Measurements from ENCODE around the gene LRRC74B.
A peak's percentile ranks its signal among the peaks of the same experiment; 100 is the strongest.
"Not testable (repeated sequence)": the region's sequence is repeated elsewhere in the genome, so short reads cannot be mapped to it uniquely, and the experiment has no call there.

The LRRC74B gene

DNA sequence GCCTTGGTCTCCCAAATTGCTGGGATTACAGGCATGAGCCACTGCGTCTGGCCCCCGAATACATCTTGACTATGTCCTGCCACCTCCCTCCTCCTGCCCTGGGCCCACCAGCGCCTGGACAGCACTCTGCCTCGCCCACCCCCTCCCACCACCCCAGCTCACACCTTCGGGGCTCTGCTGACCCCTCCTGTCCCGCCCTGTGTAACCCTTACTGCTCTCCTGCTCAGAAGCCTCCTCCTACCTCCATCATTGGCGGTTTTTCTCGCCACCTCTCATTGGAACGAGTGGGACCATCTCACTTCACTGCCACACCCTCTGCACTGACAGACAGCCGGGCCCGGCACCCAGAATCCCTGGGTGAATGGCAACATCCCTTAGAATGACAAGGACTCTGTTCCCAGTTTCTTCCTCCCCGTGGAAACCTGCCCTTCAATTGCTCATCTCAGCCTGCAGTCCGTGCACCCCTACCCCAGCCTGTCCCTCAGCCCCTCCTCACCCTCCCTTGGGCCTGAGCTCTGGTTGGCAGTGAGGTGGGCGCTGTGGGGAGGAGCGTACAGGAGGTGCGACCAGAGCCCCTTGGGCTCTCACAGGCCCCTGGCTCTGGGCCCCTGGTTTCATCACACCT, 32.2 kb downstream of the LRRC74B start:
- no peak for DNase-seq

DNA sequence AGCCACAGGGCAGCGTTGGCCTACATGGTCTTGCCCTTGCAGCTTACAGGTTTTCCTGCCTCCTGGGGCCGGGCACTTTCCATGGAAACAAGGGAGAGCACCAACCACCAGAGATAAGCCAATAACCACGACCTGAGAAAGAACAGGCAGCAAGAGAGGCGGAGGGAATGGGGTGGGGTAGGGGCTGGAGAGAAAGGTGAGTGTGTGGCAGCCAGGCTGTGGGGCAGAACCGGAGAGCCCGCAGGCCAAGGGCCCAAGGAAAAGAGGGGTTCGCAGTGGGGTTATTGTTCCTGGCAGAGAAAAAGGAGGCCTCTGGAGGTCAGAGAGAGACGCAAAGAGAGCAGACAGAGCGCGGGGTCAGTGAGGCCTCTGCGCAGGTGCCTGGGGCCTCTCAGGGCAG, 33.2 kb downstream of the LRRC74B start:
- no peak for DNase-seq

DNA sequence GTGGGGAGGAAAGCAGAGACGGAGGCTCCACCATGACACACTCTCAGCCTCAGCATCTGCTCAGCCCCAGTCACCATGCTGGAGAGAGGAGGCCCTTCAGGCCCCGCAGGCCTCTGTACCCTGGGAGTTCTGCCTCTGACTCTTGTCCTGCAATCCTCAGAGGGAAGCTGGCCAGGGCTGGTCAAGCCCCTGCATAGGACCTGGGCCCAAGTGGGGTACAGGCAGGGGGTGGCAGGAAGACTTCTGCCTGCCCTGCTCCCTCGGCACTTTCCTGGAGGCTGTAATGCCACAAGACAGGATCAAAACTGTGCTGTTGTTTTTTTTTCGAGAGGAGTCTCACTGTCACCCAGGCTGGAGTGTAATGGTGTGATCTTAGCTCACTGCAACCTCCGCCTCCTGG, 33.7 kb downstream of the LRRC74B start:
- DNase-seq, result no peak

DNA sequence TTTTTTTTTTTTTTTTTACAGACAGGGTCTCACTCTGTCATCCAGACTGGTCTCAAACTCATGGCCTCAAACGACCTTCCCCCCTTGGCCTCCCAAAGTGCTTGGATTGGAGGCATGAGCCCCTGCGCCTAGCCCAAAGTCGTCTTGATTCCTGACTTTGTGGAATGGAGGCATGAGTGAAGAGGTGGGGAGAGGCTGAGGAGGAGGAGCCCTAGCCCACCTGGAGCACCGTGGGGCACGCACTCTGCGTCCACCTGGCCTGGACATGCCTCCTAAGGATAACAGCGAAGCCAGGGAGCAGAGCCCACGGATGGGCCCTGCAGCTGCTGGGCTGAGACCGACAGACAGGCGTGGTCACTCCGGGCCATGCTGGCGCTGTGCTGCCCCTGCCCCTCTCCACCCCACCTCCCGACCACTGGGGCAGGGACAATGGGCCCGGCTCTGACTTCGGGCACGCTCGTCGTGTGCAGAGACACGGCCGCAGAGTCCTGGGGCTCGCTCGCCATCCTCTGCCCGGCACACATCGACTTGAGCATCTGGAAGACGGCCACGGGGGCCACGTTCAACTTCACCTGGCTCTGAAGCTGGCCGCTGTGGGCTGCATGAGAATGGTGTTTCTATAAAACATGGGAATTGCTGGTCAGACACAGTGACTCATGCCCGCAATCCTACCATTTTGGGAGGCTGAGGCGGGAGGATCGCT, 34.8 kb downstream of the LRRC74B start:
- no peak for DNase-seq

DNA sequence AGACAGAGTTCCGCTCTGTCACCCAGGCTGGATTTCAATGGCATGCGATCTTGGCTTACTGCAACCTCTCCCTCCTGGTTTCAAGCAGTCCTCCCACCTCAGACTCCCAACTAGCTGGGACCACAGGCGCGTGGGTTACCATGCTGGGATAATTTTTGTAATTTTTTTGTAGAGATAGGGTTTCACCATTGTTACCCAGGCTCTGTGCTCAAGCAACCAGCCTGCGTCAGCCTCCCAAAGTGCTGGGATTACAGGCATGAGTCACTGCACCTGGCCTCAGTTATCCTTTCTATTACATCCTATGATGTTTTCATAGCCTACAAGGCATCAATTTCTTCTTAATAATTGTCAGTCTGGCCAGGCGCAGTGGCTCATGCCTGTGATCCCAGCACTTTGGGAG, 36.5 kb downstream of the LRRC74B start:
- DNase-seq, result no peak

DNA sequence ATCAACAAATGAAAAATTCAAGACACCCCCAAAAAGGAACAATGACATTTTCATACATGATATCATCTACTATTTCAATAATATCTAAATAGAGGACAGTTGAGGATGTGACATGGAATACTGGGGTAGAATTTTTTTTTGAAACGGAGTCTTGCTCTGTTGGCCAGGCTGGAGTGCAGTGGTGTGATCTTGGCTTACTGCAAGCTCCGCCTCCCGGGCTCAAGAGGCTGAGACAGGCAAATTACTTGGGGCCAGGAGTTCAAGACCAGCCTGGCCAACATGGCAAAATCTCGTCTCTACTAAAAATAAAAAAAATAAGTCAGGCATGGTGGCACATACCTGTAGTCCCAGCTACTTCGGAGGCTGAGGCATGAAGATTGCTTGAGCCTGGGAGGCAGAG, 41.4 kb downstream of the LRRC74B start:
- DNase-seq, result no peak

DNA sequence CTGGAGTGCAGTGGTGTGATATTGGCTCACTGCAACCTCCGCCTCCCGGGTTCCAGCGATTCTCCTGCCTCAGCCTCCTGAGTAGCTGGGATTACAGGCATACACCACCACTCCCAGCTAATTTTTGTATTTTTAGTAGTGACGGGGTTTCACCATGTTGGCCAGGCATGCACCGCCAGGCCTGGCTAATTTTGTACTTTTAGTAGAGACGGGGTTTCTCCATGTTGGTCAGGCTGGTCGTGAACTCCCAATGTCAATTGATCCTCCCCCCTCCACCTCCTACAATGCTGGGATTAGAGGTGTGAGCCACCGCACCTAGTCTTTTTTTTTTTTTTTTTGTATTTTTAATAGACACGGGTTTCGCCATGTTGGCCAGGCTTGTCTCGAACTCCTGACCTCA, 42.2 kb downstream of the LRRC74B start:
- DNase-seq, result not testable (repeated sequence)

DNA sequence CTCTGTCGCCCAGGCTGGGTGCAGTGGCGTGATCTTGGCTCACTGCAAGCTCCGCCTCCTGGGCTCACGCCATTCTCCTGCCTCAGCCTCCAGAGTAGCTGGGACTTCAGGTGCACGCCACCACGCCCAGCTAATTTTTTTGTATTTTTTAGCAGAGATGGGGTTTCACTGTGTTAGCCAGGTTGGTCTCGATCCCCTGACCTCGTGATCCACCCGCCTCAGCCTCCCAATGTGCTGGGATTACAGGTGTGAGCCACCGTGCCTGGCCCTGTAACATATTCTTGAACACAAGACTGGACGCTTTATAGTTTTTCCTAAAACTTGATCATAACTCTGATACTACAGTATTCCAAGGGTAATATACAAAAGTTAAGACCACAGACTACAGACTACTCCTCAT, 45.5 kb downstream of the LRRC74B start:
- not testable (repeated sequence) for DNase-seq

DNA sequence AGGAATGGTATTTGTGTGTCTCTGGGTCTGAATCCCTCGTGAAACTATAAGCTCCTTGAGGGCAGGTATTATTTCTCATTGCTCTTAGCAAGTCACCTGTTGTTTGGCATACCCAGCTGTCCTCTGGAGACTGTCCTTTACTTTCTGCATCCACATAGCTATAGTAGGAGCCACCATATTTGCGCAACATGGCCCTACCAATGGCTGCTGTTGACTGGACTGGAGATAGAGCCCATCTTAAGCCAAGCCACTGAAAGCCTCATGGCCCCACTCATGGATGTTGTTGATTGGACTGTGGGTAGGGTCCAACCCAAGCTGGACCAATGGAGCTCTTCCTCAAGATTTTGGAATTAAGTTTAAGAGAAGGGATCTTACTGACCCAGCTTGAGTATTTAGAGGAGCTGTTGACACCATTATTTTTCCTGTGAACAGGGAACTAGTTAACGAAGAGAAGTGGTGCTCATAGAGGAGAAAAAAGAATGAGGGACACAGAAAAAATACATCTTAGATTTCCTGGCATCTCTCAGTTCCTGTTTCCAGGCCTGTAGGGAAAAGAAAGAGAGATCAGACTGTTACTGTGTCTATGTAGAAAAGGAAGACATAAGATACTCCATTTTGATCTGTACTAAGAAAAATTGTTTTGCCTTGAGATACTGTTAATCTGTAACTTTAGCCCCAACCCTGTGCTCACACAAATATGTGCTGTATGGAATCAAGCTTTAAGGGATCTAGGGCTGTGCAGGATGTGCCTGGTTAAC, 47.2 kb downstream of the LRRC74B start:
- DNase-seq, result no peak

DNA sequence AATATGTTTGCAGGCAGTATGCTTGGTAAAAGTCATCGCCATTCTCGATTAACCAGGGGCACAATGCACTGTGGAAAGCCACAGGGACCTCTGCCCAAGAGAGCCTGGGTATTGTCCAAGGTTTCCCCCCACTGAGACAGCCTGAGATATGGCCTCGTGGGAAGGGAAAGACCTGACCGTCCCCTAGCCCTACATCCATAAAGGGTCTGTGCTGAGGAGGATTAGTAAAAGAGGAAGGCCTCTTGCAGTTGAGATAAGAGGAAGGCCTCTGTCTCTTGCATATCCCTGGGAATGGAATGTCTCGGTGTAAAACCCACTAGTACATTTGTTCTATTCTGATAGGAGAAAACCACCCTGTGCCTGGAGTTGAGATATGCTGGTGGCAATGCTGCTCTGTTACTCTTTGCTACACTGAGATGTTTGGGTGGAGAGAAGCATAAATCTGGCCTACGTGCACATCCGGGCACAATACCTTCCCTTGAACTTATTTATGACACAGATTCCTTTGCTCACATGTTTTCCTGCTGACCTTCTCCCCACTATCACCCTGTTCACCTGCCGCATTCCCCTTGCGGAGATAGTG, 47.9 kb downstream of the LRRC74B start:
- not testable (repeated sequence) for DNase-seq

DNA sequence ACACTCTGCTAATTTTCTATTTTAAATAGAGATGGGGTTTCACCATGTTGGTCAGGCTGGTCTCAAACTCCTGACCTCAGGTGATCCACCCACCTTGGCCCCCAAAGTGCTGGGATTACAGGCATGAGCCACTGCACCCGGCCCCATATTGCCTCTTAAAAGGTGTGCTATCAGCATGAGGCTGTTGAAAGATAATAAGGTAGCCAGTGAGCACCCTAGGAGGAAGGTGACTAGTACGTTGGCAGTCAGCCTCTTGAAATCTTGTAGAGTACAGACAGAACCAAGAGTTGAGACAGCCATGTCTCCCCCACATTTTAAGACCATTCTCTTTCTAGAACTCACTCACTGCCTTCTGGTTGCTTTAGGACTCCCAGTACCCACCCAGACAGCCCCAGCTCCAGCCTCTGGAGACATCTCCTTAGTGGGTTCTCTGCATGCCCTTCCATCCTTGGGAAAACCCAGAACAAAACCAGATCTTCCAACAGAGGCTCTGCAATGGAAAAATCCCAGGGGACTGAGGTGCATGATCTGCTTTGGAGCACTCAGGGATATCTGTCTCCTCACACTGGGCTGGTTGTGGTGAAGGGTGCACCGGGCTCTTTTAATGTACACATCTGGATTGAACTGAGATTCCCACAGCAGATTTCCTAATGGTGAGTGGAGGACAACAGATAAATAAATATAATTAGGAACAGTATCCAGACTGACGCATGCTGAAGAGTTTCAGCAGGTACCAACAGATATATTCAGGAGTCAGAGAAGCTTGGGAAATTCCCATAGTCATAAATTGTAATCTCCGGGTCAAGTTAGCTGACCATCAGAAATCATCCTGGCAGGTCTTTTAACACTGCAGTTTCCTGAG, 49.4 kb downstream of the LRRC74B start:
- no peak for DNase-seq

DNA sequence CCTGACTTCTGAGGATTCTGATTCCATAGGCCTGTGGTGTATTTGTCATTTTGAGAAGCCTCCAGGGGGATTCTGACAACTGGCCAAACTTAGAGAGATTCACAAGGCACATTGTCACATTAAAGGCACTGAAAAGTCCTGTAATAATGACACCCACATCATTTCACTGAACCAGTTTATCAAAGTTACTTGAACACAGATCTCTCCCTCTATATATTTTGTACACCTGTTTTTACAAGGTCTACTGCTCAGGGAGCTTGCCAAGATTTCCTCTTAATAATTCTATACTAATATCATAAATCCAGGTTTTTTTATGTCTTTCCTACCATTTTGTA, 50.0 kb downstream of the LRRC74B start:
- no peak for DNase-seq

DNA sequence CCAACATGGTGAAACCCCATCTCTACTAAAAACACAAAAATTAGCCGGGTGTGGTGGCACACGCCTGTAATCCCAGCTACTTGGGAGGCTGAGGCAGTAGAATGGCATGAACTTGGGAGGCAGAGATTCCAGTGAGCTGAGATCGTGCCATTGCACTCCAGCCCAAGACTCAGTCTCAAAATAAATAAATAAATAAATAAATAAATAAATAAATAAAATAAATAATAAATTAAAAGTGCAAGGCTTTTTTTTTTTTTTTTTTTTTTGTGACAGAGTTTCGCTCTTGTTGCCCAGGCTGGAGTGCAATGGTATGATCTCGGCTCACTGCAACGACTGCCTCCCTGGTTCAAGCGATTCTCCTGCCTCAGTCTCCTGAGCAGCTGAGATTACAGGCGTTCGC, 51.1 kb downstream of the LRRC74B start:
- DNase-seq, result not testable (repeated sequence)

DNA sequence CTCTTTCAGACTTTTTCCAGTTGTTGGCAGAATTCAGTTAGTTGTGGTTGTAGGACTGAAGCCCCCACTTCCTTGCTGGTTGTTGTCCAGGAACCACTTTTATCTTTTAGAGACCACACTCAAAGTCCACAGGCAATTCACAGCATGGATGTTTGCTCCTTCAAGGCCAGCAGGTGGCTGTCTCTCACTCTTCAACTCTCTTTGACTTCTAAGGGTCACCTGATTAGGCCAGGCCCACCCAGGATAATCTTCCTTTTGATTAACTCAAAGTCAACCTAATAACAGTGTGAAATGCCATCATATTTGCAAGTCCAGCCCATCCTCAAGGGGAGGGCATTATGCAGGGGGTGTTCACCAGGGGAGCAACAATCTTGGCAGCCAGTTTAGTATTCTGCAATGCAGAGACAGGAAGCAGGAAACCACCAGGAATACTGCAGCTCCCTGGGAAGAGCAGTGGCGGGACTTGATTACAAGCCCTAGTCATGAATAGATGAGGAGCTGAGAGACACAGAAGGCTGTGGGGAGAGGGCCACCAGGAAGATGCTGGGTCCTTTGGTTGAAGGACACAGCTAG, 52.4 kb downstream of the LRRC74B start:
- DNase-seq, result no peak

DNA sequence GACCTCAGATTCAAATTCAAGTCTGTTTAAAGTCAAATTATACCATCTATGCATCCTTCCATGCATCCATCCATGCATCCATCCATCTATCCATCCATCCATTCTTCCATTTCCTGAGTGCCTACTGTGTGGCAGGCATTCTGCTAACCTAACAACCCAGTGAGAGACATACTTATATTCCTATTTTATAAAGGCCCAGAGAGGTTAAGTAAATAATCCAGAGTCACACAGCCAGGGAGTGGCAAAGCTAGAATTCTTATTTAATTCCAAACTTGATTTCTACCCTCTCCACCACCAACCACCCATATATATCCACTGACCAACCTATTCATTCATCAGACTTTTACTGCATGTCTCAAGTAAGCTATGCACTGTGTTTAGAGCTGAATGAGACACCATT, 53.8 kb downstream of the LRRC74B start:
- DNase-seq, result no peak

DNA sequence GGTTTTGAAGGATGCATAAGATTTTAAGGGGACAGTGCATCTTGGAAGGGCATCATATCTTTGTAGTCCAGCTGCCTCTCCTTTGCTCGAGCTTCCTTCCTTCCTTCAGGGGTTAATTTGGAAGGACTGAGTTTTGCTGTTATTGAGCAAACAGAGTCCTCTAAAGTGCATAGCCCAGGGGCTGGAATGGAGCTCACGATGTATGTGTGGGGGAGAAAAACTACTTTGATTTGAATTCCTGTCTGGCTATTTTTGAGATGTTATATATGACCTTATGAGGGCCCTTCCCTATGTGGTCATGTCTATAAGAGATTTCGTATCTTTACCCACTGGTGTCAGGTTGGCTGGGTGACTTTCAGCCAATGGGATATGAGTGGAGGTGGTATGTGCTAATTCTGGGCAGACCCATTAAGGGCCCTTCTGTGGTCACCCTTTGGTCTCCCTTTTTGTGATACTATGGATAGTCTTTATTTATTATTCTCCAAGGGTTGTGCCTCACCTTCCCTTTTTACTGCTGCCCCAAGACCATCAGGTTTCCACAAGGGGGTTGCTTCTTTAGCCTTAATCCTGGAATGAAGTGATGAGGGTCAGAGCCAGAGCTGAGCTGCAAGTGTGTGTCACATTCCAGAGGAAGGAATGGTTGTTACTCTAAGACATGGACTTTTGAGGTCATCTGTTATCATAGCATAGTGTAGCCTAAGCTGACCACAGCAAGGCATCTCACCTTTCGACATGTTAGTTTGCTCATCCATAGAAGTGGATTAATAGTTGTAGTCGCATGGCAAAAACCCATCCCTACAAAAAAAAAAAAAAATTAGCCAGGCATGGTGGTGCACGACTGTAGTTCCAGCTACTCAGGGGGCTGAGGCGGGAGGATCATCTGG, 54.6 kb downstream of the LRRC74B start:
- no peak for DNase-seq

DNA sequence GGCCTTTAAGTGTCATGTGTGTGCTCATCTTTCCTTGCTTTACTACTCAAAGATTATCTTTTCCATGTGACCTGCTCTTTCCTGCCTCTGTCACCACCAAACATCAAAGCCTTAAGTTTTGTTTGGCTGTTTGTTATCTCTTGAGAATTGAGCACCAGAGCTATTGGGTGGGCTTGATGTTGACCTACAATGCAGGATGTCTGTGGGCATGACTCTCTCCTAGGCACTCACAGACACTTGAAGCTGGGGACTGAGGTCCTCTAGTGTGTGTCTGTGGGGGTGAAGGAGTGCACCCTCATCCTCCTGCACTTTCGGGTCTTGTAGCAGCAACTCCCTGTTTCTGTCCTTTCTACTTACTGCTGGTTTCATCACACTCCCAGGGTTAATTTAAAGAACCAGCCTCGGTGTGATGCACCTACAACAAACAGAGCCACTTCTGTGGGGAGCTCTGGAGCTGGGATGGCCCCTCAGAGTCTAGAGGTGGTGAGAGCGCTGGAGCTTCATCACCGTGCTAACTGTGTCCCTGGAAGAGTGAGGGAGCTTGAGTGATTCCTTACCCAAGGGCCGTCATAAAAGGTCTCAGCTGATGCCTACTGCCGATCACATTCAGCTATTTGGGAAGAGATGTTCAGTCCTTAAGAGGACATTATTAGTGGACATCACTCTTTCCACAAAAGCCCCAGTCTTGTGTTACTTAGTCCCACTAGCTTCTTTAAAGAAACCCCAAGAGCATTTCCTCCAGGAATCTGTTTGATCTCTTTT, 56.3 kb downstream of the LRRC74B start:
- no peak for DNase-seq

DNA sequence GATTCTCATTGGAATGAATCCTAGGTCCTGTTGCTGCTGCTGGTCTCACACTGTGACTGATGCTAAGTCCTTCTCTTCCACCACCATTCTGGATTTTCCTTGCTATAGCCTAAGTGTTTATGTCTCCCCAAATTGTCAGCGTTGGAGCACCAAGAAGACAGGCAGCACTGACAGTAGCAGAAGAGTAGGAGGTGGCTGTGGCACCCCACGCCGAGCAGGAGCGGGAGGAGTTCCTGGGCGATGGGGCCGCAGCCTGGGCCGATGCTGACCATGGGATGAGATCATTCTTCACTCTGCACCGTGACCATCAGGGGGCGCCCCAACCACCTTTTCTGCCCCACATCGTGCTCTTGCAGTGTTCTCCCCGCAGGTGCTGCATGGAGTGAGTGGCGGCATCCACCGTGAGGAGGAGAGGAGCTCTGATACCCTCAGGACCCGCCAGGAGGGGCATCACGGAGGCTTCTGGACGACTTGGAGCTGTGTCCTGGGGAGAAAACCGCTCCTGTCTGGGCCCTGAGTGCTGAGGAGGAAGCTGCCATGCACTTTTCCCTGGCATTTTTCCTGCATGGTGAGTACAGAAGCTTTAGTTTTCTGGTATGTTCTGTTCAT, 57.0 kb downstream of the LRRC74B start:
- DNase-seq, result peak; percentile 30 to 64 (median 60)

DNA sequence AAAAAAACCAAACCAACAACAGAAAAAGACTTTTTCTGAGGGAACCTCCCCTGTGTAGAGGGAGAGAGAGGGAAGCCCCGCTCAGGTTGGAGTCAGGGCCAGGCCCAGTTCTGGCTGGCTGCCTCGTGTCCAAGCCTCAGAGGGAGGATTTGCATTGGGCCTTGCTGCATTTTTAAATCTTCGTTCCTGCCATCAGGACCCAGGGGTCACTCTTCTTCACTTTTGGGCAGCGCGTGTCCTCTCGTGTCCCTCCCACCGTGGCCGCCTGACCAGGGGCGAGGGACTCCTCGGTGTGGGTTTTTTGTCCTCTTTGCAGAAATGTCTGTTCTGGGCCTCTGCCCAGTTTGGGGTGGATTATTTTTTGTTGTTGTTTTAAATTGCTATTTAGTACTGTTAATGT, 57.9 kb downstream of the LRRC74B start:
- DNase-seq, result no peak

DNA sequence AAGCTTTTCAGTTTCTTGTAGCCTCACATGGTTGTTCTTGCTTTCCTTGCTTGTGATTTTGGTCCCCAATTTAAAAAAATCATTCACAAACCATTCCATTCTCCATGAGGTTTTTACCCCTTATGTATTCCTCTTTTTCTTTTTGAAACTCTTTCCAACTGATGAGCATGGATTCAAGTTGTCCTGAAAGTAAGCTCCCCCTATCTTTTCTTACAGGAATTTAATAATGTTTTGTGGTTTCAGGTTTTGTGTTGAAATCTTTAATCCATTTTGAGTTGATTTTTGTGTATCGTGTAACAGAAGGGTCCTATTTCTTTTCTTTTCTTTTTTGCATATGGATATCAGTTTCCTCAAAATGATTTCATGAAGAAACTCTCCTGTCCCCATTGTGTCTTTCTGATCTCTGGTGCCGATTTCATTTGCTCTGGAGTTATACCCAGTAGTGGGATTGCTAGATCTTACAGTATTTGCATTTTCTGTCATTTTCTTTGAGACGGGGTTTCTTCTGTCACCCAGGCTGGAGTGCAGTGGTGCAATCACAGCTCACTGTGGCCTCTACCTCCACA, 58.5 kb downstream of the LRRC74B start:
- no peak for DNase-seq
